AG20443 (cell line): Measurements from ENCODE around the gene ANKLE1.

Experiments used
- DNase-seq: peaks from one replicate; pipeline ENCODE4 v3.0.0; 2012; ENCODE audit warnings: low spot score, mixed read lengths

ANKLE1 gene

GRCh38 chr19:17281391-17282304, at the start of gene ANKLE1:
Gene ANKLE1, plus strand, starts transcription at chr19:17281901. Its CDS starts 20 bp downstream, at chr19:17281921.
- DNase-seq = peak; percentile 59

DNA sequence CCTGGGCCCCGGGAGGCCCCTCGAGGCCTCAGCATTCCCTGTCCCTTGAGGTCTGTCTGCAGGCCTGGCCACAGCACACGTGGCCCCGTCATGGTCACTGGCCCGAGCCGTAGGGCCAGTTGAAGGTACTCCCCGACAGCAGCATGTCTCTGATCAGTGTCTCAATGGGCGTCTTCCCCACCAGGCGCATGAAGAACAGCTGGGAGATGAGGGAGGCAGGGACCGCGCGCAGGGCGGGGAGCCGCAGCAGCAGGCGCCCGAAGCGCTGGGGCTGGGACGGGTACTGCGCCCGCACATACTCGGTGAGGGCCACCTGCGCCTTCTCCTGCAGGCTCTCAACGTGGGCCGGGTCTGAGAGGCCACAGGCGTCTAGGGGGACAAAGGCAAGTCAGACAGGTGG, 49.4 kb upstream of the ANKLE1 start:
- no peak for DNase-seq

DNA sequence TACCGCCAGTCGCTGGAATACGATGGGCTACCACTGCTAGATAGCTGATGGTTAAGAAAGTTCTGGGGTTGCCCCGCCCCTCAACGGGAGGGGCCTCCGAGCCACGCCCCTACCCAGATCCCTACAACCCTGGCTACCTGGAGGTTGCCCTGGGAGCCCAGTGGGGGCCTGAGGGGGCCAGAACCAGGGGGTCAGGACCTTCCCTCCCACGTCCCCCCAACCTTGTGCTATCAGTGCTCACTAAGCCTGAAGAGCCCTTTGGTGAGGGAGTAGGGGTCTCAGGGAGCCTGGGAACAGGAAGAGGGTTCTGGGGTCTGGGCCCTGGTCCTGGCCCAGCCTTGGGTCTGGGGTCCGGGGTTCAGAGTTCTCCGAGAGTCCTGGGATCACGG, 46.8 kb upstream of the ANKLE1 start:
- DNase-seq = peak; percentile 77

GRCh38 chr19:17235300-17235970, 46.3 kb upstream of the ANKLE1 start:
- peak; percentile 67 for DNase-seq

GRCh38 chr19:17235971-17236777, 45.5 kb upstream of the ANKLE1 start:
- DNase-seq = peak; percentile 60

- no peak for DNase-seq
Observed at GRCh38 chr19:17236811-17237543, 44.7 kb upstream of the ANKLE1 start.

DNA sequence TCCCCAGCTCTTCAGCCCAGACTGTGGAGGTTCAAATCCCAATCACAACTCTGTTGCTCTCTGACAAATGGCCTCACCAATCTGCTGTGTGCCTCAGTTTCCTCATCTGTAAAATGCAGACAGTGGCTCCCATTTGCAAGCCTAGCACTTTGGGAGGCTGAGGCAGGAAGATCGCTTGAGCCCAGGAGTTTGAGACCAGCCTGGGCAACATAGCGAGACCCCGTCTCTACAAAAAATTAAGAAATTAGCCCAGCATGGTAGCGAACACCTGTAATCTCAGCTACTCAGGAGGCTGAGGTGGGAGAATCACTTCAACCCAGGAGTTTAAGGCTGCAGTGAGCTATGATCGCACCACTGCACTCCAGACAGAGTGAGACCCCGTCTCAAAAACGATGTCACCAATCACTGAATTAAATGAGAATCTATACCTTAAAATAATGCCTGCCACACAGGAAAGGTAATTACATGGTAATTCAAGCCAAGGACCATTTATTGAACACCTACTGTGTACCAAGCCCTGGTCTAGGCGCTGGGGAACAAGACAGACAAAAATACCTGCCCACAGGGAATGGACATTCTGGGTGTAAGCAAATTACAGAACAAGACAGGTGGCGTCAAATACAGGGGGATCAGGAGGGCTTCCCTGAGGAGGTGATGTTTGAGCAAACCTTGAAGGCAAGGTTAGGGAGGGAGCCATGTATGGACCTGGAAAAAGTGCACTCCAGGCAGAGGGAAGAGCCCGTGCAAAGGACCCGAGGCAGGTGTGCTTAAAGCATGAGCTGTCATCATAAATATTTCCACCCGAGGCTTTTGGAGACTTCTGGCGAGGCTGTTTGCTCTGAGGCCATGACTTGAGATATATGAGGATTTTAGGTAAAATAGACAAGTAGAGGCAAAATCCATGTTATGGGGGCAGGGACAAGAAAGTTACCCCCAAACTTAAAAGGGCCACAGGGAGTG, 43.7 kb upstream of the ANKLE1 start:
- DNase-seq = no peak

DNA sequence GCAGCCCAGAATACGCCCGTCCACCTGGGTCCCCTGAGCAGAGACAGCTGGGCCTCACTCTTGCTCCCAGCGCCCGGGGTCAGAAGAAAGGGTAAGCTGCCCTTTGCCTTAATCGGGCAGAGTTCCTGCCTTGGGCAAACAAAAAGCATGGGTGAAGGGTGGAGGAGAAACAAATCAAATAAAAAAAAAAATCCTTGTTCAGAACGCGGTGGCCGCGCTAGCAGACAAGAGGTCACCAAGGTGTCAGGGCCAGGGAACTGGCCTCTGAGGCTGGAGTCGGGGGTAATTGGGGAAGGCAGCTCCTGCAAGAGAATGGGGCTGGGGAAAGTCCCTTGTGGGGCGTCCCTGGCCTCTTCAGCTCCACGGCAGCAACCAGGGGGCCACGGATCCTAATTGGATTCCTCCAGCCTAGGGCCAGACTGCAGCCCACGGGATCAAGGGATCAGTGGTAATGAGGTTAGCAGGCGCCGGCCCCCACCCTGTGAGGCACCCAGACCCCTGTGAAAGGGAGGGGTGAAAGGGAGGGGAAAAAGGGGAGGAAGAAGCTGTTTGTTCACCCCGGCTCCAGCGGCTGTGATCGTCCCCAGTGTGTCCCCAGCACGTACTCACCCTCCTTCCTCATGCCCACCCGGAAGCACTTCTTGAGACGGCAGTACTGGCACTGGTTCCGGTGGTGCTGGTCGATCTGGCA, 41.5 kb upstream of the ANKLE1 start:
- DNase-seq = no peak

DNA sequence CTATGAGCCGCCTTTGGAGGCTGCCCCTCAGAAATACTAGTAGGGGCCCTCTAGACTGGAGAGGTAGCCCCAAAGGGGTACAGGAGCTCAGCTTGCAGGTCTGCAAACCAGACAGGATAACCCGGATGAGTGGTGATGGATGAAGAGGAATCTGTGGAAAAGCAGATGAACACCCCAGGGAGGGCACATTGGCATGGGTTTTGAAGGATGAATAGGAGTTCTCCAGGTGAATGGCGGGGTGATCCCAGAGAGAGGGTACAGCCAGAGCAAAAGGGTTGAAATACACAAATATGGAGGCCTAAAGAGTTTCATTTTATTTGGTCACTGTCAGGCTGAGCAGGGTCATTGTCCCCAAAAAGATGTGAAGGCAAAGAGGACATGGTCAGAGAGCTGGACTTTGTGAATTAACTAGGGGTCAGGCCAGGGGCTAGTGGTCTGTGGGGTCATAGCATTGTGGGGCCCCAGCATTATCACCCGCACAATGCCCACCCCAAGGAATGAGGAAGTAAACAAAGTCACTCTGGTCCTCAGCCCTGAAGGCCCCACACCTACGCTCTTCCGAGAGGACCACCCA, 40.8 kb upstream of the ANKLE1 start:
- DNase-seq = no peak

GRCh38 chr19:17242431-17243208, 39.1 kb upstream of the ANKLE1 start:
- DNase-seq = no peak

- DNase-seq = no peak
Observed at GRCh38 chr19:17243211-17243829, 38.4 kb upstream of the ANKLE1 start.

DNA sequence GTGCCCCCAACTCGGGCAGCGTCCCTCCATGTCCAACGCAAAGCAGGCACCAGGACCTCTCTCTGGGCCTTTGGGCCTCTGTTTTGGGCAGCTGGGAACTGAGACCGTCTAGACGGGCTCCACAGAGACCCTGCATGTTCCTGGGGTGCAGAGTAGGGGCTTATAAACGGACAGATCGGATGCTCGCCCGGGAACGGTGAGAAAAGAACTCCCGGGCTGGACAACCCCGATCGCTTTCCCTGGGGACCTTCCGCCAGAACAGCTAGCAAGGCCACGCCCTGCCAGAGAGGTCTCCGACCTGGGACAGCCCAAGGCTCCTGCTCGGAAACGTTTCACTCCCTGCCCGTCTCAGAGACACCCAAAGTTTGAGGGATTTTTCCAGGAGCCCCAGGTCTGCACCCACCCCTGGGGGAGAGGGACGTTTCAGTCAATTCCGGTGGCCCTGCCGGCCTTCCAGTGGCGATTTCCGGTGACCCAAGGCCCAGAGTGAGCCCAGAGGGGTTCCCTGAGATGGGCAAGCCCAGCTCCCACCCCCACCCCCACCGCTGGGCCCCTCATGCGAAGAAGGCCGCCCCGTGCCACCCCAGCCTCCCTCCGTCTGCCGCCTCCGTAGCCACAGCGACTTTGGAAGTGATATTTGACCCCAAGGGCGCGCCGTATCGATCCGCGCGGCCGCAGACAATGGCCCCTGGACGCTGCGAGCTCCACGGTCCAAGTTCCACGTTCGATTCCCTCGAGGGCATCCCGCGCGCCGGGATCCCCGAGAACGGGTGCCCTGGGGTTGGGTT, 37.7 kb upstream of the ANKLE1 start:
- DNase-seq = peak; percentile 62

- DNase-seq = peak; percentile 56
Observed at GRCh38 chr19:17244618-17245534, 36.8 kb upstream of the ANKLE1 start.

DNA sequence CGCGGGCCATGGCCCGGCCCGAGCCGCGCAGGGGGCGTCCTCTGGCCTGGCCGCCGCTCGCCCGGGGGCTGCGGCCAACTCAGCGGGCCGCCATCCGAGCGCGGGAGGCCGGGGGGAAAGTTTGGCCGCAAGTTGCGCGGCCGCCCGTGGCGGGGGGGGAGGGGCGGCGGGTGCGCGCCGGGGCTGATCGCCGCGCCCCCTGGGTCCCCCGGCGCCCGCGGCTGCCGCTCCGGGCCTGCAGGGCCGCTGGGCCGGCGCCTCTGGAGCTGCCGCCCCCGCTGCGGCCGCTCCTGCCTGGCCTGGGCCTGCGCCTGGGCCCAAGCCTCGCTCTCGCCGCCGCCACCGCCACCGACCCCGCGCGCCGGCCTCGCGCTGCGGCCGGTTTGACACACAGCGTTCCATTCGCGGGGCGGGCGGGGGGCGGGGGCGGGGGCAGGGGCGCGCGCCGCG, 36.1 kb upstream of the ANKLE1 start, which contains the start of gene NR2F6:
Gene NR2F6 (minus strand): TSS at position 385 of the 450 bp plus-strand sequence. CDS start 699 bp downstream, outside the sequence.
- DNase-seq = no peak

GRCh38 chr19:17246681-17247425, 34.8 kb upstream of the ANKLE1 start:
- peak; percentile 56 for DNase-seq
